AG09319 (cell line): ENCODE results near the gene RGSL1.
"Not testable (repeated sequence)": the region's sequence is repeated elsewhere in the genome, so short reads cannot be mapped to it uniquely, and the experiment has no call there.

Experiments used
- DNase-seq: peaks from one replicate; pipeline ENCODE4 v3.0.0-alpha.2; 2010; ENCODE audit warnings: low read depth; ENCODE audit errors: extremely low read depth
- TF ChIP-seq, protein P1 (sequence below): IDR thresholded peaks from 2 replicates; pipeline ENCODE4 v1.5.1; 2011; ENCODE audit warnings: low read depth, mild to moderate bottlenecking, inconsistent platforms, low read length, moderate library complexity

Gene RGSL1

DNA sequence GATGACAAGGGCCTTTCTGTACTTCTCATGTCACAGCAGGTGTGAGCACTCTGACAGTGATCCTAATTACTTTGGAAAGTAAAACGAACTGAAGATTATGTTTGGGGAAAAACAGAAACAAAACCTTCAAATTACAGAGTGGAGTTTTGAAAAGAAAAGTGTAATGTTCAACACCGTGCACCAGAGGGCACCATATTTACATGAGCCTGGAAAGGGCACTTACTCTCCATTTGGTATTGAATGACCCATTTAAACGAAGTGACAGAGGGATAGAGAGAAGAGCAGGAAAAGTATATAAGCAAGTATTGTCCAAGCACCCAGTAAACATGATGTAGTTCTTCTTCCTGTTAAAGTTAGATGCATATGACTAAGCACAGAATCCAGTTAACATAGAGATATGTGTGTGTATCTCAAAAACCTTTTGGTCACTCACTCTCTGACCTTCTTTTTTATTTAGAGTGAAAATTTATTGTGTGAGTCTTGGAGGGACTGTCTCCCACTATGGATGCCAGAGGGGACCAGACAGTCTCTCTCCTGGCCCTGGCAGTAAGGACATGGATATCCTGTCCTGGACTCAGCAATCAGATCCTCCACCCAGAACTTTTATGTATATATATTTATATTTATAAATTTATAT is 3.8 kb upstream of the RGSL1 start:
- TF ChIP-seq, protein P1, sequence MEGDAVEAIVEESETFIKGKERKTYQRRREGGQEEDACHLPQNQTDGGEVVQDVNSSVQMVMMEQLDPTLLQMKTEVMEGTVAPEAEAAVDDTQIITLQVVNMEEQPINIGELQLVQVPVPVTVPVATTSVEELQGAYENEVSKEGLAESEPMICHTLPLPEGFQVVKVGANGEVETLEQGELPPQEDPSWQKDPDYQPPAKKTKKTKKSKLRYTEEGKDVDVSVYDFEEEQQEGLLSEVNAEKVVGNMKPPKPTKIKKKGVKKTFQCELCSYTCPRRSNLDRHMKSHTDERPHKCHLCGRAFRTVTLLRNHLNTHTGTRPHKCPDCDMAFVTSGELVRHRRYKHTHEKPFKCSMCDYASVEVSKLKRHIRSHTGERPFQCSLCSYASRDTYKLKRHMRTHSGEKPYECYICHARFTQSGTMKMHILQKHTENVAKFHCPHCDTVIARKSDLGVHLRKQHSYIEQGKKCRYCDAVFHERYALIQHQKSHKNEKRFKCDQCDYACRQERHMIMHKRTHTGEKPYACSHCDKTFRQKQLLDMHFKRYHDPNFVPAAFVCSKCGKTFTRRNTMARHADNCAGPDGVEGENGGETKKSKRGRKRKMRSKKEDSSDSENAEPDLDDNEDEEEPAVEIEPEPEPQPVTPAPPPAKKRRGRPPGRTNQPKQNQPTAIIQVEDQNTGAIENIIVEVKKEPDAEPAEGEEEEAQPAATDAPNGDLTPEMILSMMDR, result peak; percentile 69
- DNase-seq, result peak; percentile 27

DNA sequence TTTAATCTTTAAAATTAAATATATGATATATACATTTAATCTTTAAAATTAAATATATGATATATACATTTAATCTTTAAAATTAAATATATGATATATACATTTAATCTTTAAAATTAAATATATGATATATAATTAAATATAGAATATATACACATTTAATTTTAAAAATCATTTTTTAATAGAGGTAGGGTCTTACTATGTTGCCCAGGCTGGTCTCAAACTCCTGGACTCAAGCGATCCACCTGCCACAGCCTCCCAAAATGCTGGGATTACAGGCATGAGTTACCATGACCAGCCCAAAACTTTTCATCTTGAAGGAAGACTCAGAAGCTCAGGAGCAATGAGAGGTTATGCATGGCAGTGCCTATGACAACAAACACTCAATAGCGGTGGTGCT is 2.8 kb upstream of the RGSL1 start:
- not testable (repeated sequence) for DNase-seq

GRCh38 chr1:182447660-182448059 is 2.3 kb upstream of the RGSL1 start:
- DNase-seq, result no peak
- TF ChIP-seq, protein P1, result no peak

GRCh38 chr1:182453631-182454030 is 3.7 kb downstream of the RGSL1 start:
- DNase-seq, result no peak
- TF ChIP-seq, protein P1, result no peak

DNA sequence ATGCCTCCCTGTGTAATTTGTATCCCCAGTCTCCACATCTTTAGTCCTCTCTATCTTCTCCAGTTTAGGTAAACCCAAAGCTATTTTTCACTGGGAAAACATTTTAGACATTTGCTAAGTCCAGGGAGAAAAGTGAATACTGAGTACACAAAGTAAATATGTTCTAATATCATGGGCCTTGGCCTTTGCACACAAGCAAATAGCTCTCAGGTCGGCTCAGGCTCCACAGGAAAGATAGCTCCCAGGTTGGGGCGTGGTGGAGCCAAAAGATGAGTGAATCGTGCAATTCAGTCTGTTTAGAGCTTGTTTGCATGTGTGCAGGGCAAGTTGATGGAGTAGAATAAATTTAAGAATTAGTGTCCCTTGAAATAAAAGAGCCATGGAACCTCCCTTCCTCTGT is 7.9 kb downstream of the RGSL1 start:
- DNase-seq, result no peak
- TF ChIP-seq, protein P1, result no peak

DNA sequence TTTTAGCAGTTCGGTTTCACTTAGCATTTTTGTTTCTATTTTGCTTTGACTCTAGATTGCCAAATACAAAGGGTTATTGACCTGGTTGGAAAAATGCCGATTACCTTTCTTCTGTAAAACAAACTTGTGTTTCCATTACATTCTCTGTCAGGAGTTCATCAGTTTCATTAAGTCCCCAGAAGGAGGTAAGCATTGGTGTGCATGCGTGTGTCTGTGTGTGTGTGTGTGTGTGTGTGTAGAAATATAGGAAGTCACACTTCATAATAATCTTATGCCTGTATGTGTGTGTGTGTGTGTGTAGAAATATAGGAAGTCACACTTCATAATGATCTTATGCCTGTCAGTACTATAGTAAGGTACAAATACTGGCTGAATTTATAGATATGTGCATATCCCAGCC is 10.0 kb downstream of the RGSL1 start:
- DNase-seq, result no peak
- TF ChIP-seq, protein P1, result no peak

DNA sequence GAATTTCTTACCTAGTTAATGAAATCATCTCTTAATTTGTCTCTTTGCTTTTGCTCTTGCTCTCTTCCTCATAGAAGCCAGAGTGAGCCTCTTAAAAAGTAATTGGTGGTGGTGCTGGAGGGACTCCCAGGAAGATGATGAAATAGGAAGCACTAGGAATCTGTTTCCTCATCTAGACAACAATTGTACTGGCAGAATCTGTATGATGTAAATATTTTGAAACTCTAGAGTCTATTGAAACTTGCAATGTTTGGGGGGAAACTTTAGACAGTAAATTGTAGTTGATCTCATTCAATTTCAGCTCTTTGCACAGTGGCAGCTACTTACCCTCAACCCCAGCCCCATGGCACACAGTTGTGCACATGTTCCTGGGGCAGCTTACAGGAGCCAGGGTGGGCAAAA is 10.6 kb downstream of the RGSL1 start:
- peak; percentile 5 for DNase-seq
- TF ChIP-seq, protein P1, result no peak

DNA sequence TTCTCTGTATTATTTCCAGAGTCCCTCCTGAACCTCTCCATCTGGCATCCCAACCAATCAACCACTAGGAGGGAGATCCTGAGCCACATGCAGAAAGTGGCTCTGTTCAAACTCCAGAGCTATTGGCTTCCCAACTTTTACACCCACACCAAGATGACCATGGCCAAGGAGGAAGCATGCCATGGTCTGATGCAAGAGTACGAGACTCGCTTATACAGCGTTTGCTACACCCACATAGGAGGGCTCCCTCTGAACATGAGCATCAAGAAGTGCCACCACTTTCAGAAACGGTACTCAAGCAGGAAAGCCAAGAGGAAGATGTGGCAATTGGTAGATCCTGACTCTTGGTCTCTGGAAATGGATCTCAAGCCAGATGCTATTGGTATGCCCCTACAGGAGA is 23.6 kb downstream of the RGSL1 start:
- TF ChIP-seq, protein P1, result no peak
- DNase-seq, result no peak
